ENCODE measurements around the gene CFAP410. TPM values are rescaled to one million over a fixed set of nuclear protein-coding genes. Genes with fewer than 3 reads are reported as not detected.
A peak's percentile ranks its signal among the peaks of the same experiment; 100 is the strongest.

CFAP410 gene
- polyA plus RNA-seq, 1 of the 3 experiments (the other 2 are of a cell fraction), result 18.0 TPM

GRCh38 chr21:44301141-44301540 is 38.0 kb downstream of the CFAP410 start:
- 99% methylated on average over 12 of the region's 13 CpGs for WGBS (ENCODE audit: low lambda C conversion rate)
- Histone ChIP-seq H3K9ac (peak overlapping the region; percentile 81), H3K27ac (ENCODE audit: low read depth in 2 of 2, low read length in 1 of 2) (no peak overlapping the region), H3K79me2 (ENCODE audit: insufficient read depth) (peaks cover 60% of the 10 kb centered on the region), H3K36me3 (replicated peaks in 1 of 2; ENCODE audit: control insufficient read depth in 1 of 2, insufficient read depth in 2 of 2, low read length in 1 of 2) (no peaks in the 10 kb centered on the region), H3K9me3 (no peaks in the 10 kb centered on the region), H3K27me3 (ENCODE audit: insufficient read depth) (no peaks in the 10 kb centered on the region), H3K4me1 (ENCODE audit: control insufficient read depth in 1 of 2, insufficient read depth in 2 of 2, low read depth in 1 of 2, low read length in 1 of 2) (peaks cover 3 to 23% of the 10 kb centered on the region in 2 experiments; a peak in 1 of 4 replicates), H3F3A (replicated peaks; ENCODE audit: insufficient read depth) (no peaks in the 10 kb centered on the region), H3K9me2 (no peaks in the 10 kb centered on the region), H3K4me2 (peak overlapping the region; percentile 97), H4K20me1 (ENCODE audit: insufficient read depth) (peaks cover 50% of the 10 kb centered on the region), H3K4me3 (ENCODE audit: low read depth in 2 of 2, low read length in 1 of 2) (peak overlapping the region; percentile 76 to 77), H2AFZ (ENCODE audit: low read depth) (no peak overlapping the region)
- POLR2A ChIA-PET, result no interaction called here
- TF ChIP-seq RAD21 (IDR thresholded peaks at IDR 0.05; ENCODE audit: low read length) (no peak), GABPA (IDR thresholded peaks at IDR 0.05; ENCODE audit: low read depth) (no peak), FOXM1 (IDR thresholded peaks at IDR 0.05; ENCODE audit: low read depth) (no peak), JUND (IDR thresholded peaks at IDR 0.05) (no peak), NFIC (IDR thresholded peaks at IDR 0.05; ENCODE audit: borderline replicate concordance) (no peak), NRF1 (IDR thresholded peaks at IDR 0.05; ENCODE audit: low read depth, low read length) (no peak), RCOR1 (IDR thresholded peaks at IDR 0.05; ENCODE audit: low read length) (no peak), SMC3 (IDR thresholded peaks at IDR 0.05; ENCODE audit: low read depth, low read length) (no peak), REST (IDR thresholded peaks at IDR 0.05; ENCODE audit: low read depth, low read length) (no peak), USF2 (IDR thresholded peaks at IDR 0.05; ENCODE audit: borderline replicate concordance, low read depth, low read length) (no peak), RFX5 (IDR thresholded peaks at IDR 0.05; ENCODE audit: low read length) (no peak), RXRA (IDR thresholded peaks at IDR 0.05; ENCODE audit: borderline replicate concordance, low read depth) (no peak), USF1 (IDR thresholded peaks at IDR 0.05; ENCODE audit: borderline replicate concordance, low read depth) (no peak), FOXJ3 (CRISPR knock-in tag; IDR thresholded peaks at IDR 0.05) (no peak), MAX (IDR thresholded peaks at IDR 0.05; ENCODE audit: low read depth) (no peak), YY1 (IDR thresholded peaks at IDR 0.05; ENCODE audit: low read depth) (no peak), POLR2AphosphoS5 (IDR thresholded peaks at IDR 0.05; ENCODE audit: low read depth, low read length) (no peak), SIN3A (IDR thresholded peaks at IDR 0.05; ENCODE audit: borderline replicate concordance, low read depth, low read length) (no peak), MXI1 (IDR thresholded peaks at IDR 0.05; ENCODE audit: low read depth, low read length) (no peak), TCF12 (IDR thresholded peaks at IDR 0.05) (no peak)
- DNase-seq, result no peak
- CTCF ChIA-PET, result interaction anchor here (2.1 kb wide), 1 partner anchor 37 kb away, joined by 9 read pairs; no protein-coding TSS in a partner anchor
